Dendritic cell treated with granulocyte-macrophage colony-stimulating factor and Interleukin-4, amounts not matched to agents 40 ng/mL and 50 ng/mL, for 4 days (primary cell): ENCODE data around the gene COL13A1.
A peak's percentile ranks its signal among the peaks of the same experiment; 100 is the strongest.

Source experiments
- H3K27ac Mint-ChIP-seq: one replicate; pipeline ENCODE4 v1.8.0; 2022; ENCODE audit warnings: mild to moderate bottlenecking, mixed read lengths
- H3K27me3 Mint-ChIP-seq: one replicate; pipeline ENCODE4 v1.8.0; 2022; ENCODE audit warnings: mild to moderate bottlenecking, mixed read lengths
- H3K36me3 Mint-ChIP-seq: one replicate; pipeline ENCODE4 v1.8.0; 2022; ENCODE audit warnings: low read depth, mixed read lengths
- H3K4me1 Mint-ChIP-seq: one replicate; pipeline ENCODE4 v1.8.0; 2022; ENCODE audit warnings: low read depth, mixed read lengths
- H3K4me3 Mint-ChIP-seq: one replicate; pipeline ENCODE4 v1.8.0; 2022; ENCODE audit warnings: mild to moderate bottlenecking, moderate library complexity, mixed read lengths
- H3K9me3 Mint-ChIP-seq: one replicate; pipeline ENCODE4 v1.8.0; 2022; ENCODE audit warnings: mixed read lengths
- intact Hi-C: fragments of 100-400 bp; cut with micrococcal nuclease; formaldehyde crosslinking; loops from one replicate; pipeline ENCODE4 v1.15.0; 2022

The COL13A1 gene

GRCh38 chr10:69953851-69954250 lies 152.1 kb downstream of the COL13A1 start:
- Mint-ChIP-seq H3K9me3 (no peaks in the 10 kb centered on the region), H3K4me1 (peaks cover 28% of the 10 kb centered on the region), H3K4me3 (no peak overlapping the region), H3K27ac (peak overlapping the region; percentile 43), H3K27me3 (peaks cover 25% of the 10 kb centered on the region), H3K36me3 (no peaks in the 10 kb centered on the region)
- intact Hi-C loops: no loop called here

GRCh38 chr10:69955211-69955805 lies 153.6 kb downstream of the COL13A1 start:
- H3K27ac Mint-ChIP-seq: peak overlapping the region; percentile 12
- intact Hi-C loops: no loop called here
- peaks cover 36% of the 10 kb centered on the region for H3K4me1 Mint-ChIP-seq
- H3K4me3 Mint-ChIP-seq: no peak overlapping the region
- no peaks in the 10 kb centered on the region for H3K9me3 Mint-ChIP-seq
- no peaks in the 10 kb centered on the region for H3K36me3 Mint-ChIP-seq
- peaks cover 18% of the 10 kb centered on the region for H3K27me3 Mint-ChIP-seq

GRCh38 chr10:69955897-69956740 lies 154.4 kb downstream of the COL13A1 start:
- Mint-ChIP-seq H3K27ac (peak overlapping the region; percentile 12), H3K27me3 (peaks cover 16% of the 10 kb centered on the region), H3K4me3 (no peak overlapping the region), H3K36me3 (no peaks in the 10 kb centered on the region), H3K4me1 (peaks cover 44% of the 10 kb centered on the region), H3K9me3 (no peaks in the 10 kb centered on the region)
- intact Hi-C loops: no loop called here

- Mint-ChIP-seq H3K4me3 (no peak overlapping the region), H3K36me3 (no peaks in the 10 kb centered on the region), H3K9me3 (no peaks in the 10 kb centered on the region), H3K4me1 (peaks cover 51% of the 10 kb centered on the region), H3K27me3 (peaks cover 13% of the 10 kb centered on the region), H3K27ac (no peak overlapping the region)
- intact Hi-C loops: no loop called here
These were observed 155.1 kb downstream of the COL13A1 start for GRCh38 chr10:69956741-69957230.

- intact Hi-C loops: no loop called here
- Mint-ChIP-seq H3K9me3 (no peaks in the 10 kb centered on the region), H3K4me1 (peaks cover 57% of the 10 kb centered on the region), H3K27me3 (peaks cover 13% of the 10 kb centered on the region), H3K27ac (peak overlapping the region; percentile 35), H3K36me3 (no peaks in the 10 kb centered on the region), H3K4me3 (no peak overlapping the region)
These were observed 155.7 kb downstream of the COL13A1 start for GRCh38 chr10:69957241-69957885.

- Mint-ChIP-seq H3K4me3 (no peak overlapping the region), H3K4me1 (peaks cover 62% of the 10 kb centered on the region), H3K36me3 (no peaks in the 10 kb centered on the region), H3K27ac (peak overlapping the region; percentile 35), H3K9me3 (no peaks in the 10 kb centered on the region), H3K27me3 (peaks cover 16% of the 10 kb centered on the region)
- intact Hi-C loops: no loop called here
These were observed 156.3 kb downstream of the COL13A1 start for GRCh38 chr10:69957886-69958555.

GRCh38 chr10:69958556-69958902 lies 156.8 kb downstream of the COL13A1 start:
- intact Hi-C loops: no loop called here
- Mint-ChIP-seq H3K27ac (no peak overlapping the region), H3K9me3 (no peaks in the 10 kb centered on the region), H3K36me3 (no peaks in the 10 kb centered on the region), H3K4me3 (no peak overlapping the region), H3K4me1 (peaks cover 58% of the 10 kb centered on the region), H3K27me3 (peaks cover 20% of the 10 kb centered on the region)

- peak overlapping the region; percentile 84 for H3K27ac Mint-ChIP-seq
These were observed 158.2 kb downstream of the COL13A1 start for GRCh38 chr10:69959911-69960310.

GRCh38 chr10:69960606-69960987 lies 158.9 kb downstream of the COL13A1 start:
- no peak overlapping the region for H3K4me3 Mint-ChIP-seq
- no peaks in the 10 kb centered on the region for H3K9me3 Mint-ChIP-seq
- no peaks in the 10 kb centered on the region for H3K36me3 Mint-ChIP-seq
- intact Hi-C loops: no loop called here
- H3K4me1 Mint-ChIP-seq: peaks cover 47% of the 10 kb centered on the region
- H3K27ac Mint-ChIP-seq: peak overlapping the region; percentile 84
- peaks cover 17% of the 10 kb centered on the region for H3K27me3 Mint-ChIP-seq

More at GRCh38 chr10:69959911-69960310, 158.2 kb downstream of the COL13A1 start:
- Mint-ChIP-seq H3K4me1 (peaks cover 47% of the 10 kb centered on the region), H3K27me3 (peaks cover 19% of the 10 kb centered on the region), H3K9me3 (no peaks in the 10 kb centered on the region), H3K4me3 (peak overlapping the region; percentile 67), H3K36me3 (no peaks in the 10 kb centered on the region)
- intact Hi-C loops: no loop called here

- H3K9me3 Mint-ChIP-seq: no peaks in the 10 kb centered on the region
- no peak overlapping the region for H3K4me3 Mint-ChIP-seq
- intact Hi-C loops: no loop called here
- H3K27ac Mint-ChIP-seq: peak overlapping the region; percentile 84
- H3K4me1 Mint-ChIP-seq: peaks cover 47% of the 10 kb centered on the region
- H3K27me3 Mint-ChIP-seq: peaks cover 15% of the 10 kb centered on the region
- no peaks in the 10 kb centered on the region for H3K36me3 Mint-ChIP-seq
These were observed 159.5 kb downstream of the COL13A1 start for GRCh38 chr10:69960988-69961880.

- Mint-ChIP-seq H3K27ac (peak overlapping the region; percentile 84), H3K9me3 (no peaks in the 10 kb centered on the region), H3K4me1 (peaks cover 47% of the 10 kb centered on the region), H3K4me3 (no peak overlapping the region), H3K36me3 (no peaks in the 10 kb centered on the region), H3K27me3 (peaks cover 17% of the 10 kb centered on the region)
- intact Hi-C loops: no loop called here
These were observed 160.4 kb downstream of the COL13A1 start for GRCh38 chr10:69961881-69962745.

GRCh38 chr10:69962746-69963135 lies 161.0 kb downstream of the COL13A1 start:
- Mint-ChIP-seq H3K4me3 (no peak overlapping the region), H3K27me3 (peaks cover 17% of the 10 kb centered on the region), H3K4me1 (peaks cover 41% of the 10 kb centered on the region), H3K36me3 (no peaks in the 10 kb centered on the region), H3K27ac (no peak overlapping the region), H3K9me3 (no peaks in the 10 kb centered on the region)
- intact Hi-C loops: no loop called here
